IPS-18c (cell line): ENCODE data around the gene SOAT1.
"Not testable (repeated sequence)": the region's sequence is repeated elsewhere in the genome, so short reads cannot be mapped to it uniquely, and the experiment has no call there.

Source experiments
- H3K4me3 ChIP-seq: 2 replicates; pipeline ENCODE4 v1.7.0; 2013; ENCODE audit warnings: low read depth, mild to moderate bottlenecking, low read length, moderate library complexity; ENCODE audit not compliant: insufficient read depth
- H3K9me3 ChIP-seq: one replicate; pipeline ENCODE4 v1.6.1; 2013; ENCODE audit warnings: mild to moderate bottlenecking, low read length, moderate library complexity; ENCODE audit not compliant: control insufficient read depth, insufficient read depth

The SOAT1 gene

GRCh38 chr1:179293340-179294327 lies at the start of gene SOAT1:
Gene SOAT1, plus strand, starts transcription at chr1:179293797. Its CDS starts 8,888 bp downstream, at chr1:179302685.
- Histone ChIP-seq H3K9me3 (no peaks in the 10 kb centered on the region), H3K4me3 (peak within 1 kb of the TSS; percentile 65)

GRCh38 chr1:179245426-179245825 lies 48.2 kb upstream of the SOAT1 start:
- H3K9me3 ChIP-seq, H3K4me3 ChIP-seq: not testable (repeated sequence)

GRCh38 chr1:179247923-179248322 lies 45.7 kb upstream of the SOAT1 start:
- Histone ChIP-seq H3K4me3 (no peak overlapping the region), H3K9me3 (no peaks in the 10 kb centered on the region)

GRCh38 chr1:179251675-179252074 lies 41.9 kb upstream of the SOAT1 start:
- Histone ChIP-seq H3K4me3 (no peak overlapping the region), H3K9me3 (no peaks in the 10 kb centered on the region)

GRCh38 chr1:179252606-179253005 lies 41.0 kb upstream of the SOAT1 start:
- Histone ChIP-seq H3K4me3 (no peak overlapping the region), H3K9me3 (no peaks in the 10 kb centered on the region)

- Histone ChIP-seq H3K9me3 (no peaks in the 10 kb centered on the region), H3K4me3 (no peak overlapping the region)
Observed at GRCh38 chr1:179253286-179253972, 40.2 kb upstream of the SOAT1 start.

- Histone ChIP-seq H3K9me3 (no peaks in the 10 kb centered on the region), H3K4me3 (no peak overlapping the region)
Observed at GRCh38 chr1:179262183-179262582, 31.4 kb upstream of the SOAT1 start.

- H3K4me3 ChIP-seq, result no peak overlapping the region
- H3K9me3 ChIP-seq, result no peaks in the 10 kb centered on the region
Observed at GRCh38 chr1:179263121-179263520, 30.5 kb upstream of the SOAT1 start.

GRCh38 chr1:179264507-179264906 lies 29.1 kb upstream of the SOAT1 start:
- Histone ChIP-seq H3K9me3 (no peaks in the 10 kb centered on the region), H3K4me3 (no peak overlapping the region)

- no peaks in the 10 kb centered on the region for H3K9me3 ChIP-seq
- H3K4me3 ChIP-seq, result no peak overlapping the region
Observed at GRCh38 chr1:179269071-179269470, 24.5 kb upstream of the SOAT1 start.

- not testable (repeated sequence) for H3K4me3 ChIP-seq, H3K9me3 ChIP-seq
Observed at GRCh38 chr1:179274424-179274823, 19.2 kb upstream of the SOAT1 start.

GRCh38 chr1:179278920-179279319 lies 14.7 kb upstream of the SOAT1 start:
- no peak overlapping the region for H3K4me3 ChIP-seq
- H3K9me3 ChIP-seq, result no peaks in the 10 kb centered on the region

- Histone ChIP-seq H3K4me3 (no peak overlapping the region), H3K9me3 (no peaks in the 10 kb centered on the region)
Observed at GRCh38 chr1:179283992-179284391, 9.6 kb upstream of the SOAT1 start.

GRCh38 chr1:179287946-179288345 lies 5.7 kb upstream of the SOAT1 start:
- Histone ChIP-seq H3K9me3 (no peaks in the 10 kb centered on the region), H3K4me3 (no peak overlapping the region)

- no peak overlapping the region for H3K4me3 ChIP-seq
- H3K9me3 ChIP-seq, result no peaks in the 10 kb centered on the region
Observed at GRCh38 chr1:179288977-179289376, 4.6 kb upstream of the SOAT1 start.

GRCh38 chr1:179295164-179295755 lies 1.7 kb downstream of the SOAT1 start:
- Histone ChIP-seq H3K9me3 (no peaks in the 10 kb centered on the region), H3K4me3 (no peak overlapping the region)

- Histone ChIP-seq H3K9me3 (no peaks in the 10 kb centered on the region), H3K4me3 (no peak overlapping the region)
Observed at GRCh38 chr1:179296356-179297104, 2.9 kb downstream of the SOAT1 start.
